GM19240 (cell line): ENCODE data around the gene CCER1.
A peak's percentile ranks its signal among the peaks of the same experiment; 100 is the strongest.
"Not testable (repeated sequence)": the region's sequence is repeated elsewhere in the genome, so short reads cannot be mapped to it uniquely, and the experiment has no call there.

Source experiments
- DNase-seq: peaks from one replicate; pipeline ENCODE4 v3.0.0; 2011; ENCODE audit warnings: low spot score; ENCODE audit not compliant: insufficient read length

CCER1 gene, protein sequence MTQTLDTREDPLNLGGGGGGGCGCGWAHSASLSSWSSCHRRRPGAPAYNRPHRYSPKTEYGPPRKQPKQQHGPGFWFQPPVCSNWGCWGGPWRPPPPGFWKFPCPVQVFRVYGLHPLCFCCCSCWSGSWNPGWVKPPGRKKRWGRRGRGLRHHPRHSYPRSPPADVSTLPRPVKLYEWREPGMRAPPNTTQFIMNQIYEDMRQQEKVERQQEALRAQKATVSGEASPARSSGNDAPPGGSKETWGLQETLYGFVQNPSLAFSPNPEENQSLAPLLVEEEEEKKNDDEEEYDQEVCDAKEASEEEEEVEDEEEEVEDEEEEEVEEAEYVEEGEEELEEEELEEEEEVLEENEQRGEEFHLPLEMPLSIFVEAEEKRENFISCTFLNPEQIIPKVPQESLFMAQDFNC

DNA sequence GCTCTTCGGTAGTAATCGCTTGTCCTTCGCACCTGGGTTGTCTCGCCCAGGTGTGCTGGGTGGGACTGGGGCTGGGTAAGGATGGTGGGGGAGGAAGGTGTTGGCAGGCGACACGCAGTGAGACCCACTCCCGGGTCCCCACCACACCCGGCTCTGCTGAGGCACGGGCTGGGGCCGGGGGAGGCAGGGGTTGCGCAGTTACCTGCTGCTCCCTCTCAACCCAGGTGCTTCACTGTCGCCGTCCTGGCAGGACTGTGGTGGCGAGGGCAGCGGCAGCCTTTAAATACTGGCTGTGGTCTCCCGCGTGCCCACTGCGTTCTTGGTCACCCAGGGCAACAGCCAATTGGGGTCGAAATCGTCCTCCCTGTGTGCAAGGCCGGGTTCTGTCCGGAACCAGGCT is at the start of gene CCER1:
CCER1 (minus strand) TSS at position 256 of the 400 bp plus-strand sequence. CDS start 434 bp downstream, outside the sequence.
- DNase-seq: no peak

DNA sequence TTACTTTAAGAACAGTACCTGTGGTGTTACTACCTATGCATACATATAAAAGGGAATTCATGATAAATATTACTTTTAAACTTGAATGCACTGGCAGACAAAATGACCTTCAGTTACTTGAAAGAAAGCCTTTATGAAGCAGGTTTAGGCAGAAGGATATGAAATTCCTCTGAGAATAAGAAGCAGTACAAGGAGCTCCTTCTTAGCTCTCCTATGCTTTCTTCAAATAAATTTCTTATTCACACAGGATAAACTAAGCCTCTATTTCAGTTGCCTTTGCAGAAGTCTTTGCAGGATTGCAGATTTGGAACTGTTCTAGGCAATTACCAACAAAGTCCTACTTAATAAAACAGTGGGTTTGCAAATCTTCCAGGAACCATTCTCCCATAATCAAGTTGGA is 48.8 kb upstream of the CCER1 start:
- DNase-seq: no peak

DNA sequence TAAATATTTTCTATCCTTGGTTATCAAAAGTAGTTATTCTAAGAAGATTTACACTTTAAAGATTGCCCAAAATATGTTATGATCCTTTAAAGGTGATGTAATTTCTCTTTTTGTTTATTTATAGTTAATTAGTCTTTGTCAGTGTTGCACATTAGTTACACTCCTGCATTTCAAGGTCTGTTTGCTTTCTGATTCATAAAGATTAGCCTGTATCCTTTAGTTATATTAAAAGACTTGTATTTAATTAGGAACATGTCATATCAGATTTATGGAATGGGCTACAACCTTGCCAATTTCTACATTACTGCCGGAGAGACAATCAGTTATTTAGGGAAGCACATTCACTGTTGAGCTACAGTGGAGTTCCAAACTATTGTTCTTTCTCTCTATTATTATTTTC is 46.3 kb upstream of the CCER1 start:
- no peak for DNase-seq

DNA sequence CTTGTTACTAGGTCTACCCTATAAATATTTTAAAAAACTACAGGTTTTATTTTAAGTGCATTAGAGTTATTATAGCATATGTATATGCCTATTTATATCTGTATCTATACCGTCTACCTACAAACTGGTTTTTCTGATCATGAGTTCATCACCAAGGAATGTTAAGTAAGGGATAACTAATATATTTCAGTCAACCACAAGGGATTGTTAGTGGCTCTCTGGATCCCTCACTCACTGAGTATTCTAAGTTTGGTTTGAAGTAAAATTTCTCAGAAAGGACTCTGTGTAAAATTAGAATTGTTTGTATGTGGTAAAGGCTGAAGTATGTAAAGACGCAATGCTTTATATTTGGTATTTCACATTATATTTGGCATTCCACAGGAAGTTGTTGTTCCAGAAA is 45.0 kb upstream of the CCER1 start:
- no peak for DNase-seq

DNA sequence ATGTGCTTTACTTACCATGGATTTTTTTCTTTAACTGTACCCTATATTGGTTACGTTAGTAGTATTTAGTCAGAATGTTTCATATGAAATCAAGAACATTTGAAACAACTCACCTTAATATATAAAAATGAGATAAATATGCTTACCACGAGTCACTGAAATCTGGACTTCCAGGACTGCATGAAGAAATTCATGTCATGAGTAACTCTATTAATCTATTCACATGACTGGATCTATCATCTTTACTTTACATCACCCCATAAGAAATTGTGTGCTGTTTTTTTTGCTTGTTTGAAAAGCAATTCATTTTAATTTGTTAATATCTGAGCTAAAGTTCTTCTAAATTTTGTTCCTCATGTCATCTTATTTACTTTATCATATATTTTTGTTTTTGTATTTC is 44.6 kb upstream of the CCER1 start:
- no peak for DNase-seq

DNA sequence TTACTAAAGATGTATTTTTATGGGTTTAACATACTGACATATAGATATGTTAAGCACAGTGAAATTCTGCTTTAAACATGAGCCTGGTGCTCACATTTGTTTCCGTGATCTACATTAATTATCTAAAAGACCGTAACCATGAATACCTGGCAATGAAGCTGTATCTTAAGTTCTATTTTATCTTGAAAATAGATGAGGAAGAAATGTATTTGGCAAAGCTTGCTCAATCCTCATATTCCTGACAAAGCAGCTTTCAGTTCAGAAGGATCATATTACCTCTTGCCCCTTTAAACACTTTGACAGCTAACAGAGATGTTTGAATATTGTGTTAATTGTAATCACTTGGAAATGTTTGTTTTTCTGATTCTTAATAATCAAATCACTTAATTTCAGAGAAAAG is 40.0 kb upstream of the CCER1 start:
- DNase-seq: no peak

DNA sequence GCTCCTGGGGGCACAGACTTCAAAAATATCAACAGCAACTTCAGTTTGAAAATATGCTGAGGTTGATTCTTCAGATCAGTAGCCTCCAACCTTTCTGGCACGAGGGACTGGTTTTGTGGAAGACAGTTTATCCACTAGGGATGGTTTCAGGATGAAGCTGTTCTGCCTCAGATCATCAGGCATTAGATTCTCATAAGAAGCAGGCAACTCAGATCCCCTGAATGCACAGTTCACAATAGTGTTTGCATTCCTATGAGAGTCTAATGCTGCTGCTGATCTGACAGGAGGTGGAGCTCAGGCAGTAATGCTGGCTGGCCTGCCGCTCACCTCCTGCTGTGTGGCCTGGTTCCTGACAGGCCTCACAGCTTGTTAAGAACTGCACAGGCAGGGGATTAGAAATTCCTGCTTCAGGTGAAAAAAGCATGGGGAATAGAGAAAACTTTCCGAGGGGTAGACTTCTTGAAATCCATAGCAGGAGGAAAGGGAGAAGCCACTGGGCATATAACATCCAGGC is 37.0 kb upstream of the CCER1 start:
- DNase-seq: no peak

DNA sequence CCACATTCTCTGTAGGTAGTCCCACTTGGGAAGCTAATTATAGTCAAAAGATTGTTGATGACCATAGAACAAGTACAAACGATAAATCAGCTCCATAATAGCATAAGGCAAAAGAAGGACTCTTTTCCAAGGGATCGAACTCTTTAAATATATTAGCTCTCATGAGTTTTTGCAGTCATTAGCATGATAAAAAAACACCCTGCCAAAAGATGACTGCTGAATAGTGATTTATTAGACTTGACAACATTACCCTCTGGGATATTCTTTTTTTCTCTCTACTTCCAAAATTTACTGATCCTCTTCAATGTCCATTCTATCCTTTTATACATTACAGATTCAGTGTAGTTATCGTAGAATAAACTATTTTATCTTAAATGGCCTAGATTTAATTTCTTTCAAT is 35.6 kb upstream of the CCER1 start:
- DNase-seq: no peak

DNA sequence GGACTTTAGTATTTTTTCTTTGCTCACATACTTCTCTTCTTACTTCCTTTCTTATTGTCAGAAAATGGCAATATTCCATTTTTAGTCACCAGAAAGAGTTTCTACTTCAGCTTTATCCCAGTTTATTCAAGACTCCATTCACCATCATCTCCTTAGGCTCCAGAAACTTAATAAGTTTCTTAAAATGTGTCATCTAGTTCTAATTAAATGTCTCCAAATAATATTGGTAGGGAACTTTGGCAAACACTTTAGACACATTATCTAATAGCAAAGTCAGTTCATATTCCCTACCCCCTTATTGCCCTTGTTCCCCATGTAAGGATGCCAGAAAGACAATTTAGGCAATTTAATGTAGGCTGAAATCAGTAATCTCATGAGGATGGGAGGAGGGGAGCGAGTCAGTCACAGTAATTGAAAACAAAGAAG is 34.7 kb upstream of the CCER1 start:
- DNase-seq: no peak

DNA sequence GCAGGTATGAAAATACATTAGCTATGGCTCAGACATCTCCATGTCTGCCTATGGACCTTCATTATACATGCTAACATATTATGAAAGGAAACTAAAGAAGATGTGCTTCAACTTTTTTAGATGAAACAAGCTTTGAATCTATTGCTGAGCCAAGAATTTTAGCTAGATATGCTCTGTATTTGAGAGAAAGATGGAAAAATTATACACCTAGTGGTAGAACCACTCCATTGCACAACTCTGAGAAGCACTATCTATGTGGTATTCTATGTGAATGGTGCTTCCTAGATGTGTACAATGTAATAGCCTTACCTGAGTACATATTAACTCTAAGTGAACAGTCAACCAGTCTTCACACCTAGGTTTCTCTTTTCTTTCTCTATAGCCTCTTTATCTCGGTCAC is 32.5 kb upstream of the CCER1 start:
- no peak for DNase-seq

DNA sequence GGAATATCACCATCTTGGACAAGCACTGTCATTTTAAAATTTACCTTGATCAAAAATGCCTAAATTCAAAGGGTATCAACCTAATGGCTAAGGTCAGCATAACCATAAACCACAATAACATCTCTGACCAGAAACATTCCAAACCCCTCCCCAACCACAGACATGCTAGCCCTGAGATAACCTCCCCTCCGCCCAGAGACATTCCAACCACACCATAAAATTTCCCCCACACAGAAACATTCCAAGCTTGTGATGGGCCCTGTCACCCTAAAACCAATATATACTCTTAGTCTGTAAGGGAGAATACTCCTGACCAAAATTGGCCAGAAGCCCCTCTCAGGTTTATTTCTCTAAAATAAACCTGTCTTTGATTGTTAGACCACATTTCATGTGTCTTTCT is 32.1 kb upstream of the CCER1 start:
- DNase-seq: no peak

DNA sequence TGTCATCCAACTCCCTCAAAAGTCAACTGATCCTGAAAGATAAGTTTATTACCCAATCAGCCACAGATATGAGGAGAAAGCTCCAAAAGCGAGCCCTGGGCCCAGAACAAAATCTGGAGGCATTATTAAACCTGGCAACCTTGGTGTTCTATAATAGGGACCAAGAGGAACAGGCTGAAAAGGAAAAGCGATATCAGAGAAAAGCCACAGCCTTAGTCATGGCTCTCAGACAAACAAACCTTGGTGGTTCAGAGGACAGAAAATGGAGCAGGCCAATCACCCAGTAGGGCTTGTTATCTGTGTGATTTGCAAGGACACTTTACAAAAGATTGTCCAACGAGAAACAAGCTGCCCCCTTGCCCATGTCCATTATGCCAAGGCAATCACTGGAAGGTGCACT is 30.4 kb upstream of the CCER1 start:
- not testable (repeated sequence) for DNase-seq

DNA sequence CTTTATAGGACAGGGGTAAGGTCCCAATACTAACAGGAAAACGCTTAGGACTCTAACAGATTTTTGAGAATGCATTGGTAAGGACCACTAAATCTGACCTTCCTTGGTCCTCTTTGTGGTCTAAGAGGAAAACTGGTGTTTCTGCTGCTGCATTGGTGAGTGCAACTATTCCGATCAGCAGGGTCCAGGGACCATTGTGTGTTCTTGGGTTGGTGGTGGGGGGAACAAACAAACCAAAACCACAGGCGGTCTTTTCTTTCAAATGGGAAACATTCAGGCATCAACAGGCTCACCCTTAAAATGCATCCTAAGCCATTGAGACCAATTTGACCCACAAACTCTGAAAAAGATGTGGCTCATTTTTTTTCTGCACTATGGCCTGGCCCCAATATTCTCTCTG is 29.1 kb upstream of the CCER1 start:
- DNase-seq: no peak

DNA sequence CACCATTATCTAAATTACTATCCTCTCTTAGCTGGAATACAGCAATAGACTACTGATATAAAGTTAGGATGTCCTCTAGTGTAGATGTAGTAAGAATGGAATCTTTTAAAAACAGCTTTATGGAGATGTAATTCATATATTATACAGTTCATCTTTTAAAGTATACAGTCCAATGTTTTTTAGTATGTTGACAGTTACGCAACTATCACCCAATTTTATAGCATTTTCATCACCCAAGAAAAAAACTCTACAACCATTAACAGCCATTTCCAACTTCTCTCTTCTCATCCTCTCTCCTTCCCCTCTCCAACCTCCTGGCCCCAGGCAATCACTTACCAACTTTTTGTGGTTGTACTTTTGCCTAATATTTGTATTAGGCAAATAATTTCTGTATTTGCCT is 27.2 kb upstream of the CCER1 start:
- DNase-seq: no peak

DNA sequence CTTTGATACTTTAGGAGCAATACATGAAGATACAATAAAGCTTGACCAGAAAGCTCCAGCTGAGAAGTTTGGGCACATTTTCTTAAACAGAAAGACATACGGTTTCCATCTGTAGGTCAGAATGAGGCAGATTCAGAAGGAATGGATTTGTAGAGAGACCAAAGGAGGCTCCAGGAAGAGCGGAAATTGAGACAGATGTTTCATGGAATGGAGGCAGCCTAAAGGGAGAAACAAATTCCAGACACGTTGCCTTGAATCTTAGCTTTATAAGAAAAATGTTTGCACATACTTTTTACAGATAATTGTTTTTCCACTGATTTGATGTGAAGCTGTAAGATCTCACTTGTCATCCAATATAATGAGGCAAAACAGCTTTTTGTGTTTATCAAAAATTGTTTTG is 25.0 kb upstream of the CCER1 start:
- DNase-seq: no peak

DNA sequence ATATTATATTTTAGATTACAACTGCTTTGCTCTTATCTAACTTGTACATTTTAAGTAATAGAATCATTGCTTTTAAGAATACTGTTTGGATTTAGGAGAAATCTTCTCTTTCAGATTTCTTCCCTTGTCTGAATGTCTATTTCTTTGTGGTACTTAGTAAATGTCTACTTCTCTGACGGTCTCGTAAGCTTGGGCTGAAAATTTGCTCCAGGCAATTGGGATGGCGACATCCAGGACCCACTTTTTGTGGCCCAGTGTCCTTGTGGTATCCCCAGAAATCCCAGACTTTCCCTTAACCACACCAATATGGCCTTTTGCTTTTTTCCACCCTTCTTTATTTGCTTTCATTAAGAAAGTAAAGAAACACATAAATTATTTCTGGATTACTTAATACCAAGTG is 24.0 kb upstream of the CCER1 start:
- DNase-seq: no peak

DNA sequence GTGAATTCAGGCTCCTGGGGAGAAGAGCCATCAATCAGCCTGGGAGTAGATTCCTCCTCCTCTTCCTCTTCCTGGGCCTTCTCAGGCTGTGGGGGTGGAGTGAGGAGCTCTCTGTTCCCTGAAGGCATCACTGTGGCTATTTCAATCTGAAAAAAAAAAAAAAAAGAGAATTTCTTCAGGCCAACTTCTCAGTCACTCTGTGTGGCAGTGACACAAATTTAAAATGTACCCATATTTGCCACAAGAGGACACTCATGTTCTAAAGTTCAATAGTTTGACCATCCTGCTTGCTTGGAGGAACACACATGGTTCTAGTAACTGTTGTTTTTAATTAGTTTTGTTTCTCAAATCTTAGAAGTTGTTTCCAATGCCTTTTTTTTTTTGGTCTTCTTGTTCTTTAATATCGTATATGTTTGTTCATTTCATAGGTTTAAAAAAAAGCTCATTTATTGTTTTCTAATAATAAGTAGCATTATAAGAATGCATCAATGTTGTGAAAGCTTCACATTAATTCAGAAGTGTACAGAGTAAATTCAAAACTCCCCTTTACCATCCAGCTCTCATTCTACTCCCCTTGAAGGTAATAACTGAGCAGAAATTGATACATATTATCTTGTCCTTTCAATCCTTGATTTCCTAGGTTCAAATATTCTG is 23.3 kb upstream of the CCER1 start:
- peak; percentile 1 for DNase-seq

DNA sequence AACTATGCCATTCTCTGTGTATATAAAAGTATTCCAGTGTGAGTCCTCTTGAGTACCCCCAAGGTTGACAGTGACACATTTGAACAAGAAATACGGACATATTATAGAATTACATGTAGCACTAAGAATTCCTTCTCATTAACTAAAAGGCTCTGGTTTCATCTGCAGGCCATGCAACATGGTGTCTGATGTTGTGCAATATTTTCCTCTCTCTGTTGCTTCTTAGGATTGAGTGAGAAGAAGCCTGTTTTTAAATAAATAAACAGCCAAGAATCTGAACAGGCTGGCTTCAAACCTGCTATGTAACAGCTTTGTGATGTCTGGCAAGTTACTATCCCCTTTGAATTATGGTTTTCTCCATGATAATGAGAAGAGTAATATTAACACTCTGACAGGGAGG is 22.2 kb upstream of the CCER1 start:
- DNase-seq: no peak

DNA sequence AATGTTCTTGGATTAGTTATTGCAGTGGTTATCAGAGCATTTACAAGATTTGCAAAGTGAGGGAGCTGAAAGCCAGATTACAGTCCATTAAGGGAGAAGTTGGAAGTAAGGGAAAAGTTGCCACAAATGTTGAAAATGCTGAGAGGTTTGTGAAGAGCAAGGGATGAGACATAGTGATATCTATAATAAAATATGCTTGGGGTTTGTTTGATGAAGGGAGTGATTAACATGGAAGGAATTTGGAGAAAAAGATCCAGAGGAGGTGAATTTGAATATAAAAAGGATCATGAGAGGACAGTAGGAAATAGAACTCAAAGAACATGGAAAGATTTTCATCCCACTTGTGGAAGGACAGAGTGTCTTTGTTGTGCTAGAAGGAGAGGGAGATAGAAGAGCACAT is 19.3 kb upstream of the CCER1 start:
- no peak for DNase-seq

DNA sequence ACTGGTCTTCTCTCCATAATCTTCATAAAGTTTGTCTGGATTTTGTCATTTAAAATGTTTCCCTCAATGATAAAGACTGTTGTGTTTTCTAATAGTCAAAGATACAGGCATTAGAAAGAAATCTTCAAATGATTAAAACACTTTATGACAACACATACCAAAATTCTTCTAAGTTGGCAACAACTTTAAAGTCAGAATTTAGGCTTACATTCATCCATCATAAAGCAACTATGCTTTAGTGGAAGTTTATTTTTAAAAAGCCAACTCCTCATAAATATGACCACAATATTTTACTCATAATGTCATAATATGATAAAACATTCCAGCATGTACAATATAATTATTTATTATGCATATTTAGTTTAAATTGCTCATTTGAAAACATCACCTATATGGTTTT is 17.2 kb upstream of the CCER1 start:
- DNase-seq: no peak

DNA sequence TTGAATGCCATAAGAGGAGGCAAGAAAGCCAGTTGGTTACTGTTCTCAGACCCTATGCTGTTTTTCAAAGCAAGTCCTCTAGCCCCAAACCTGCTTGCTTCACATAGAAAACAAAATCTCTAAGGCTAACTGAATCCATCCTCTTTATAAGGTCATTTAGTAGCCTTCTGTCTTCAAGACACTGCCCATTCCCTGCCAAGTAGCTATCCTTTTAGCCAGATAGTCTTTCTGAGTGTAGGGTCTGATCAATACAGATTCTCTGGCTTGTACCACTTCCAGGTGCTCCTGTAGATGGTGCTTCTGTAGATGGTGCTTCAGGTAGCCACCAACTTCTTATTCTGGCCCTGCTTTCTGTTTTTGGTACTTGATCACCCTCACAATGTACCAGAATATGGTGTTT is 15.9 kb upstream of the CCER1 start:
- DNase-seq: no peak

DNA sequence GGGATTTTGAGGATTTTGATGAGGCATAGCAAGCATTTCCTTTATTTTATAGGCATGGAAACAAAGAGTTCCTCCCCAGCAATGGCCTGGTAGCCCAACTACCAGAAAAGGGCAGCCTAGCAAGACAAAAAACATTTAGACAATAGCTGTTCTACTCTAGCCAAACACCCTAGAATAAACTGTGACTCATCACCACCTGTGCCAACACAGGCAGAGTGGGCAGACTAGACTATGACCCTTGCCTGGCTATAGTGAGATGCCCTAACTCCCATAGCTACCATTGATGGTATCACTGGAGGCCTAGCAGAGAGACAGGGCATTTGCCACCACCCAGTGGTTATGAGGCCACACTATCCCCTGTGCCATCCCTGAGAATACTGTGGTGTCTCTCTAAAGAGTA is 15.5 kb upstream of the CCER1 start:
- DNase-seq: no peak

DNA sequence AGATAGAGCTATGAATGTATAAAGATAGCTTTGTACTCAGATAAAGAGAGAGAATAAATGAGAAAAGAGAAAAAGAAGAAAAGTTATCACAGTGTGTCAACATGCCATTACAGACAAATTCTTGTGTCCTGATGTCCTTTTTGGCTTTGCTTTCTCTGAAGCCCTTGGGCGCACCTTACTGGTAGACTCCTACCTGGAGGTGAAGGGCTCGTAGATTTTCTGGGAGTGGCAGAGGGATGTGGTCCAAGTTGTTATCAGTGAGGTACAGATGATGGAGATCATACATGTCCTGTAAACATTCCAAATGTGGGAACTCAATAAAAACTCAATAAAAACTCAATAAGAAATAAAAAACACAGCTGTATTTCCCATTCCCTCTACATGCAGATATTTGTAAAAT is 14.9 kb upstream of the CCER1 start:
- no peak for DNase-seq
